ENCODE data around the gene NUAK1.

DNA sequence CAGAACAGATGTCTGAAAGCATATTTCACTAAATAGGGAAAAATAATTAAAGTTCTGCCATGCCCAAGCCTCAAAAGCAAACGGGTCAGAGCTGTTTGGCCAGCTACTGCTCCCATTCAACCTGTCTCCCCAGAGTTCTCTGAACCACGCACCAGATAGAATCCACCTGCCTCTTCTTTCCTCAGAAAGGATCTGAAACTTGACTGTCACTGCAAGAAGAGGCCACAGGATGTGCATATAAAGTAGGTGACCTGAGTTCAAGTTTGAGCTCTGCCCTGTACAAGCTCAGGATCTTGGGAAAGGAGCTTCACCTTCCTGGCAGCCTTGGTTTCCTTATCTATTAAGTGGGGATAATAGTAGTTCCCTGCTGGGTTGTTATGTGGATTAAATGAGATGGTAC is 91.8 kb downstream of the NUAK1 start:
- no peak for TF ChIP-seq EZH2 (IDR thresholded peaks at IDR 0.05; ENCODE audit: borderline replicate concordance, low read depth, low read length, poor library complexity, severe bottlenecking)
- TF ChIP-seq, protein P1, sequence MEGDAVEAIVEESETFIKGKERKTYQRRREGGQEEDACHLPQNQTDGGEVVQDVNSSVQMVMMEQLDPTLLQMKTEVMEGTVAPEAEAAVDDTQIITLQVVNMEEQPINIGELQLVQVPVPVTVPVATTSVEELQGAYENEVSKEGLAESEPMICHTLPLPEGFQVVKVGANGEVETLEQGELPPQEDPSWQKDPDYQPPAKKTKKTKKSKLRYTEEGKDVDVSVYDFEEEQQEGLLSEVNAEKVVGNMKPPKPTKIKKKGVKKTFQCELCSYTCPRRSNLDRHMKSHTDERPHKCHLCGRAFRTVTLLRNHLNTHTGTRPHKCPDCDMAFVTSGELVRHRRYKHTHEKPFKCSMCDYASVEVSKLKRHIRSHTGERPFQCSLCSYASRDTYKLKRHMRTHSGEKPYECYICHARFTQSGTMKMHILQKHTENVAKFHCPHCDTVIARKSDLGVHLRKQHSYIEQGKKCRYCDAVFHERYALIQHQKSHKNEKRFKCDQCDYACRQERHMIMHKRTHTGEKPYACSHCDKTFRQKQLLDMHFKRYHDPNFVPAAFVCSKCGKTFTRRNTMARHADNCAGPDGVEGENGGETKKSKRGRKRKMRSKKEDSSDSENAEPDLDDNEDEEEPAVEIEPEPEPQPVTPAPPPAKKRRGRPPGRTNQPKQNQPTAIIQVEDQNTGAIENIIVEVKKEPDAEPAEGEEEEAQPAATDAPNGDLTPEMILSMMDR (conservative IDR thresholded peaks at IDR 0.05; ENCODE audit: low read depth, low read length), result no peak
